Prostate gland (tissue), 2 donors: Measurements from ENCODE around the gene HPN. TPM values are rescaled to one million over a fixed set of nuclear protein-coding genes. Genes with fewer than 3 reads are reported as not detected.

Experiments used
- DNase-seq: peaks from one replicate; pipeline ENCODE4 v3.0.0-alpha.2; 2019; ENCODE audit warnings: low spot score
- H3K27ac ChIP-seq, 2 donors: fragments of 200-600 bp; sonication (generic); 2 replicates each; pipeline ENCODE4 v1.5.1; 2017 to 2019
- H3K27me3 ChIP-seq: fragments of 200-600 bp; sonication (generic); replicated peaks from 2 replicates; pipeline ENCODE4 v1.5.1; 2019; ENCODE audit not compliant: insufficient read depth
- H3K36me3 ChIP-seq, 2 donors: fragments of 200-600 bp; sonication (generic); 1 replicate in 1 of 2; 2 replicates in 1 of 2; pipeline versions ENCODE4 v1.5.1 to v1.8.1; 2017 to 2019
- H3K4me1 ChIP-seq: fragments of 200-600 bp; sonication (generic); replicated peaks from 2 replicates; pipeline ENCODE4 v1.5.1; 2019
- H3K4me3 ChIP-seq, 2 donors: fragments of 200-600 bp; sonication (generic); 2 replicates each; pipeline ENCODE4 v1.5.1; 2017 to 2019
- H3K9me3 ChIP-seq: fragments of 200-600 bp; sonication (generic); 2 replicates; pipeline ENCODE4 v1.5.1; 2017
- POLR2A ChIP-seq: fragments of 450-650 bp; IDR thresholded peaks from one replicate; pipeline ENCODE4 v1.6.1; 2016; ENCODE audit warnings: antibody characterized with exemption, mild to moderate bottlenecking
- POLR2AphosphoS5 ChIP-seq: sonication (generic); formaldehyde crosslinking; IDR thresholded peaks from one replicate; pipeline ENCODE4 v1.6.1; 2017; ENCODE audit warnings: antibody characterized with exemption
- WGBS: methylation state at CpG from one replicate; pipeline ENCODE4 v1.1.5; 2018; 5-methylcytosine and 5-hydroxymethylcytosine counted together
- intact Hi-C: fragments of 100-400 bp; cut with DNase I; formaldehyde crosslinking; loops from one replicate; pipeline ENCODE4 v1.14.2; 2022
- total RNA-seq, 2 donors: library from RNA; depleted of rRNA; stranded (reverse); fragments of >200 nt; gene quantifications; one replicate each; pipeline ENCODE4 v1.1.0, GENCODE V29; 2016
- TF ChIP-seq, protein P1 (sequence below), 4 experiments: fragments of 200-600 bp in 2 of 4; fragments of 450-650 bp in 2 of 4; sonication (generic) in 2 of 4; IDR thresholded peaks; 1 replicate in 3 of 4; 2 replicates in 1 of 4; pipeline ENCODE4 v1.5.1; 2016 to 2019; ENCODE audit warnings: antibody characterized with exemption in 4 of 4, mild to moderate bottlenecking in 2 of 4, moderate library complexity in 2 of 4

HPN gene
- total RNA-seq, 2 donors from 2014 or later, result 14.8 to 22.6 TPM

DNA sequence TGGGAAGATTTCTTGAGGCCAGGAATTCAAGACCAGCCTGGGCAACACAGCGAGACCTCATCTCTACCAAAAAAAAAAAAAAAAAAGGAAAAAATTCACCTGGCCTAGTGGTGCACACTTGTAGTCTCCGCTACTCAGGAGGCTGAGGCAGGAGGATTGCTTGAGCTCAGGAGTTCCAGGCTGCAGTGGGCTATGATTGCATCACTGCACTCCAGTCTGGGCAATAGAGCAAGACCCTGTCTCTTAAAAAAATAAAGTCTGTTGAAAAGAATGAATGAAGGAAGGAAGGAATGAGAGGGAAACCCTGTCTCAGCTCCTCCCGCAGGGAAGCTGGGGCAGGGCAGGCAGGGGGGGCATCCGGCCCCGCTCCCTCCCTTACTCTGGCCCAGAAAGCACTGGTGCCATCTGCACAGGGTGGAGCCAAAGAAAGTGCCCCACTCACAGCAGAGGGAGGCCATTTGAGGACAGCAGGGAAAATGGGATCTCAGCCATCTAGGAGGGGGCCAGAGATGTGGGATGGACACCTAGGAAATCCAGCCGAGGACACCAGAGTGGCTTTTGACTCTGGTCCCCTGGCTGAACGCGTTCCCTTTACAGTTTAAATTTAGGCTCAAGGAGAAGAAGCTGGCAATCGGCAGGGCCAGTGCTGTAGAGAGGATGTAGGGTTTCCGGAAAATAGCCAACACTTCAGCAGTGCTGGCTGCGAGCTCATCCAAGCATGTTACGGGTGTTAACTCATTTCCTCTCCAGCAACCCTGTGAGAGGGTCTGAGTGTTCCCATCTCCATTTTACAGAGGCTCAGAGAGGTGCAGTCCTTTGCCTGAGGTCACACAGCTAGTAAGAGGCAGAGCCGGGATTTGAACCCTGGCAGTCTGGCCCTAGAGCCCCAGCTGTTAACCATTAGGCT, 3.6 kb upstream of the HPN start:
- Histone ChIP-seq H3K4me1 (no peaks in the 10 kb centered on the region), H3K27ac (no peak overlapping the region), H3K9me3 (no peaks in the 10 kb centered on the region), H3K4me3 (no peak overlapping the region), H3K27me3 (no peaks in the 10 kb centered on the region), H3K36me3 (no peaks in the 10 kb centered on the region)
- no peak for DNase-seq
- TF ChIP-seq, protein P1, sequence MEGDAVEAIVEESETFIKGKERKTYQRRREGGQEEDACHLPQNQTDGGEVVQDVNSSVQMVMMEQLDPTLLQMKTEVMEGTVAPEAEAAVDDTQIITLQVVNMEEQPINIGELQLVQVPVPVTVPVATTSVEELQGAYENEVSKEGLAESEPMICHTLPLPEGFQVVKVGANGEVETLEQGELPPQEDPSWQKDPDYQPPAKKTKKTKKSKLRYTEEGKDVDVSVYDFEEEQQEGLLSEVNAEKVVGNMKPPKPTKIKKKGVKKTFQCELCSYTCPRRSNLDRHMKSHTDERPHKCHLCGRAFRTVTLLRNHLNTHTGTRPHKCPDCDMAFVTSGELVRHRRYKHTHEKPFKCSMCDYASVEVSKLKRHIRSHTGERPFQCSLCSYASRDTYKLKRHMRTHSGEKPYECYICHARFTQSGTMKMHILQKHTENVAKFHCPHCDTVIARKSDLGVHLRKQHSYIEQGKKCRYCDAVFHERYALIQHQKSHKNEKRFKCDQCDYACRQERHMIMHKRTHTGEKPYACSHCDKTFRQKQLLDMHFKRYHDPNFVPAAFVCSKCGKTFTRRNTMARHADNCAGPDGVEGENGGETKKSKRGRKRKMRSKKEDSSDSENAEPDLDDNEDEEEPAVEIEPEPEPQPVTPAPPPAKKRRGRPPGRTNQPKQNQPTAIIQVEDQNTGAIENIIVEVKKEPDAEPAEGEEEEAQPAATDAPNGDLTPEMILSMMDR (IDR thresholded peaks at IDR 0.05), result no peak
- TF ChIP-seq POLR2A (no peak), POLR2AphosphoS5 (no peak)
- WGBS, result 63% methylated on average over 13 of the region's 13 CpGs
- intact Hi-C loops, result no loop called here

DNA sequence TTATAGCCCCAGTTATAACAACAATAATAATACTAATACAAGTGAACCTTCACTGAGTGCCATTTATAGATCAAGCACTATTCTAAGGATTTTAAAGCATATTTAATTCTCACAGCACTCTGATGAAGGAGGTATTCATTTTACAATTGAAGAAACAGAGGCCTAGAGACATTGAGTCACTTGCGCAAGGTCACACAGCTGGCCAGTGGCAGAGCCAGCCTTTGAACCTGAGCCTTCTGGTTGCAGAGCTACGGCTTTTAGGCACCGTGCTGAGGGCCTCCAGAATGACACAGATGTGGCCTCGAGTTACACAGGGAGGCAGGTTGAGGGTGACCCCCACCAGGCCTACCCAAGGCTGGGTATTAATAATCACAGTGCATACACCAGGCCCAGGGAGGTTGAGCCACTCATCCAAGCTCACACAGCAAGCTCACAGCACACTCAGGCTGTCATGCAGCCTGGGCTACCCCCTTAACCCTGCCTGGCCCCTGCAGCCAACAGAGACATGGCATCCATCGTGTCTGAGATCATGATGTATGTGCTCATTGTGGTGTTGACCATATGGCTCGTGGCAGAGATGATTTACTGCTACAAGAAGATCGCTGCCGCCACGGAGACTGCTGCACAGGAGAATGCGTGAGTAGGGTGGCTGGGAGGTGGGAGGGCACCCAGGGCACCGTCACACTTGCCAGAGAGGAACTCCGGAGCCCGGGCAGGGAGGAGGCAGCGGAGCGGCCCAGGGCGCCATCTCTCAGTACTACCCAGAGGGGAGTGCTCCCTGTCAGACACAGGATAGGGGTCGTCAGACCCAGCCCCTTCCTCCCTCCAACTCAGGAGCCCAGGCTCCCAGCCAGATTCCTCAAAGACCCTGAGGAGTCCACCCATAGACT, 2.7 kb upstream of the HPN start:
- no peak for DNase-seq

DNA sequence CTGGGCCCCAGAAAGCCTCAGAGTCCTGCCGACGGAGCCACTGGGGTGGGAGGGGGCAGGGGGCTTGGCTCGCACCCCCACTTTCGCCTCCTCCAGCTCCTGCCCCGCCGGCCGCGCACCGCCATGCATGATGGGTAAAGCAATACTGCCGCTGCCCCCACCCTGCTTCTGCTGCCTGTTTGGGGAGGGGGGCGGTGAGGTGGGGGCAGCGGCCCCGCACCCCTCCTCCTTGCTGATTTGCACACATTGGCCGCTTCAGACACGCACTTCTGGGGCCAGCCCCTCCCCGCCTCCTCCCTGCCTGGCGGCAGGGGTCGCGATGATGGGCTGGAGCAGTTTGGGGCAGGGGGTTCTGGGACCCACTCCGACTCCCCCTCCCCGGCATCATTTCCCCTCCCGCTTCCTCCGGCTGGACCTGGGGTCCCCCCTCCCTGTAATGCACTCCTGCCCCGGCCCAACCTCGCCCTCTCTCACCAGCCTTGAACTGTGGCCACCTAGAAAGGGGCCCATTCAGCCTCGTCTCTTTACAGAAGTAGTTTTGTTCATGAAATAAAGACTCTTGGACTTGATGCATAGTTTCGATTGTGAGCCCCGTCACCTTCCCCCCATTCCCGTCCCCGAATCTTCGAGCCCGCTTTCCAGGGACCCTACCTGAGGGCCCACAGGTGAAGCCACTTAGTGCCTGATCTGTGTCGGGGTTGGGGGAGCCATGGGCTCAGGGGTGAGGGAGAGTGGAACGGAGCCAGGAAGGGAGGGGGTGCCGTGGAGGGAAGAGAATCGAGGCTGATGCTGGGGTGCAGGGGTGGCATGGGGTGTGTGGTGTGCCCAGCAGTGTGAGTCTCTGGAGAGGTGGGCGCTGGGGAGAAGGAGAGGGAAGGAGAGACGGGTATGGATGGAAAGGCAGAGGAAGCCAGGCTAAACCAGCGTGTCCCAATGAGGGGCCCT, 1.4 kb upstream of the HPN start:
- peaks cover 3% of the 10 kb centered on the region for H3K4me1 ChIP-seq
- no peak for DNase-seq
- intact Hi-C loops, result no loop called here
- H3K9me3 ChIP-seq, result no peaks in the 10 kb centered on the region
- H3K36me3 ChIP-seq, result no peaks in the 10 kb centered on the region
- TF ChIP-seq, protein P1 (IDR thresholded peaks at IDR 0.05), result no peak
- no peak for TF ChIP-seq POLR2A
- no peak for TF ChIP-seq POLR2AphosphoS5
- peak overlapping the region; percentile 54 to 64 for H3K27ac ChIP-seq
- H3K4me3 ChIP-seq, result no peak overlapping the region
- H3K27me3 ChIP-seq, result no peaks in the 10 kb centered on the region
- 45% methylated on average over 38 of the region's 39 CpGs for WGBS

More for the DNA sequence above, 2.7 kb upstream of the HPN start:
- Histone ChIP-seq H3K27ac (no peak overlapping the region), H3K27me3 (no peaks in the 10 kb centered on the region), H3K9me3 (no peaks in the 10 kb centered on the region), H3K4me3 (no peak overlapping the region), H3K4me1 (no peaks in the 10 kb centered on the region), H3K36me3 (no peaks in the 10 kb centered on the region)
- TF ChIP-seq POLR2A (no peak), POLR2AphosphoS5 (no peak)
- TF ChIP-seq, protein P1 (IDR thresholded peaks at IDR 0.05), result no peak
- WGBS, result 55% methylated on average over 17 of the region's 17 CpGs
- intact Hi-C loops, result no loop called here

- 30% methylated on average over 35 of the region's 36 CpGs for WGBS
- peak; percentile 69 for DNase-seq
- TF ChIP-seq POLR2A (no peak), POLR2AphosphoS5 (peak; percentile 61)
- H3K36me3 ChIP-seq, result no peaks in the 10 kb centered on the region
- no peaks in the 10 kb centered on the region for H3K9me3 ChIP-seq
- H3K27ac ChIP-seq, result peak overlapping the region; percentile 54 to 64
- peak overlapping the region in 1 of 2 donors; percentile 18 for H3K4me3 ChIP-seq
- intact Hi-C loops, result no loop called here
- H3K4me1 ChIP-seq, result peaks cover 3% of the 10 kb centered on the region
- H3K27me3 ChIP-seq, result no peaks in the 10 kb centered on the region
Measured at GRCh38 chr19:35040826-35041547, 534 bp upstream of the HPN start.
